Forelimb muscle (tissue), 1 donor: ENCODE measurements around the gene COX10. TPM values are rescaled to one million over a fixed set of nuclear protein-coding genes. Genes with fewer than 3 reads are reported as not detected.
A peak's percentile ranks its signal among the peaks of the same experiment; 100 is the strongest.
"Not testable (repeated sequence)": the region's sequence is repeated elsewhere in the genome, so short reads cannot be mapped to it uniquely, and the experiment has no call there.

Experiments
- DNase-seq: peaks from one replicate; pipeline ENCODE4 v3.0.0-alpha.2; 2013; ENCODE audit warnings: low read depth
- polyA plus RNA-seq: library from polyadenylated mRNA; unstranded; fragments of 120-200 nt; gene quantifications from one replicate; pipeline ENCODE4 v1.2.1, GENCODE V29; 2013; ENCODE audit not compliant: insufficient read length

The COX10 gene
- polyA plus RNA-seq, 1 donor: 13.1 TPM

GRCh38 chr17:14177801-14178200 lies 108.5 kb downstream of the COX10 start:
- not testable (repeated sequence) for DNase-seq

- DNase-seq: not testable (repeated sequence)
Observed at GRCh38 chr17:14179951-14180350, 110.6 kb downstream of the COX10 start.

- not testable (repeated sequence) for DNase-seq
Observed at GRCh38 chr17:14182084-14182483, 112.8 kb downstream of the COX10 start.

GRCh38 chr17:14184536-14184935 lies 115.2 kb downstream of the COX10 start:
- not testable (repeated sequence) for DNase-seq

- not testable (repeated sequence) for DNase-seq
Observed at GRCh38 chr17:14186443-14186842, 117.1 kb downstream of the COX10 start.

- not testable (repeated sequence) for DNase-seq
Observed at GRCh38 chr17:14190774-14191173, 121.5 kb downstream of the COX10 start.

GRCh38 chr17:14191469-14191868 lies 122.2 kb downstream of the COX10 start:
- DNase-seq: not testable (repeated sequence)

GRCh38 chr17:14192039-14192438 lies 122.7 kb downstream of the COX10 start:
- not testable (repeated sequence) for DNase-seq

- DNase-seq: not testable (repeated sequence)
Observed at GRCh38 chr17:14192636-14193344, 123.5 kb downstream of the COX10 start.

- DNase-seq: no peak
Observed at GRCh38 chr17:14196377-14196997, 127.2 kb downstream of the COX10 start.

- DNase-seq: no peak
Observed at GRCh38 chr17:14197057-14197456, 127.8 kb downstream of the COX10 start.

GRCh38 chr17:14197586-14197985 lies 128.3 kb downstream of the COX10 start:
- no peak for DNase-seq

- no peak for DNase-seq
Observed at GRCh38 chr17:14198013-14198412, 128.7 kb downstream of the COX10 start.

- DNase-seq: no peak
Observed at GRCh38 chr17:14198575-14198974, 129.3 kb downstream of the COX10 start.

GRCh38 chr17:14199601-14200000 lies 130.3 kb downstream of the COX10 start:
- no peak for DNase-seq

GRCh38 chr17:14200354-14200753 lies 131.1 kb downstream of the COX10 start:
- DNase-seq: no peak

GRCh38 chr17:14201021-14201987 lies 132.0 kb downstream of the COX10 start:
- peak; percentile 6 for DNase-seq

GRCh38 chr17:14201988-14202380 lies 132.7 kb downstream of the COX10 start:
- DNase-seq: no peak

GRCh38 chr17:14202388-14203166 lies 133.3 kb downstream of the COX10 start:
- no peak for DNase-seq

- DNase-seq: no peak
Observed at GRCh38 chr17:14203388-14203787, 134.1 kb downstream of the COX10 start.

GRCh38 chr17:14204084-14204483 lies 134.8 kb downstream of the COX10 start:
- no peak for DNase-seq
